SU-DHL-6 (cell line): Measurements from ENCODE around the gene ADARB2.

Experiments
- H2AFZ ChIP-seq: fragments of 200-600 bp; sonication (generic); 2 replicates; pipeline ENCODE4 v1.6.1; 2014; ENCODE audit warnings: low read depth, mild to moderate bottlenecking, moderate library complexity, mixed read lengths, antibody characterized with exemption, low read length; ENCODE audit not compliant: severe bottlenecking
- H3F3A ChIP-seq: fragments of 200-600 bp; shearing (Covaris generic); 2 replicates; pipeline ENCODE4 v1.6.0; 2016; ENCODE audit warnings: antibody characterized with exemption, mild to moderate bottlenecking; ENCODE audit not compliant: insufficient read depth
- H3K27ac ChIP-seq: fragments of 200-600 bp; sonication (generic); 2 replicates; pipeline ENCODE4 v1.5.1; 2016; ENCODE audit warnings: low read depth, mild to moderate bottlenecking, low read length, moderate library complexity, mixed read lengths
- H3K27me3 ChIP-seq: fragments of 200-600 bp; sonication (generic), shearing (Covaris generic); 2 replicates; pipeline ENCODE4 v1.6.0; 2014; ENCODE audit warnings: mild to moderate bottlenecking, low read length
- H3K36me3 ChIP-seq: fragments of 200-600 bp; sonication (generic); 2 replicates; pipeline ENCODE4 v1.6.1; 2014; ENCODE audit warnings: mild to moderate bottlenecking, low read length, mixed read lengths
- H3K4me2 ChIP-seq: fragments of 300-600, 200-600 bp; shearing (Covaris generic), sonication (generic); 2 replicates; pipeline ENCODE4 v1.6.0; 2014; ENCODE audit warnings: low read length, low read depth, mild to moderate bottlenecking; ENCODE audit not compliant: poor library complexity, severe bottlenecking
- H3K4me3 ChIP-seq: fragments of 200-600 bp; sonication (generic); 2 replicates; pipeline ENCODE4 v1.5.1; 2014; ENCODE audit warnings: antibody characterized with exemption, low read length, mild to moderate bottlenecking, mixed read lengths; ENCODE audit not compliant: insufficient read depth, poor library complexity, severe bottlenecking
- H3K79me2 ChIP-seq: fragments of 200-600 bp; sonication (generic); 2 replicates; pipeline ENCODE4 v1.6.1; 2014; ENCODE audit warnings: mild to moderate bottlenecking, low read length, moderate library complexity; ENCODE audit not compliant: insufficient read depth
- H3K9ac ChIP-seq: fragments of 200-600 bp; sonication (generic); 2 replicates; pipeline ENCODE4 v1.7.0; 2014; ENCODE audit warnings: mild to moderate bottlenecking, low read length
- H3K9me2 ChIP-seq: fragments of 200-600 bp; sonication (generic); replicated peaks from 2 replicates; pipeline ENCODE4 v1.6.1; 2014; ENCODE audit warnings: low read length; ENCODE audit not compliant: insufficient read depth
- H3K9me3 ChIP-seq: fragments of 200-600 bp; sonication (generic); 2 replicates; pipeline ENCODE4 v1.6.1; 2014; ENCODE audit warnings: low read length, mixed read lengths; ENCODE audit not compliant: insufficient read depth
- H4K20me1 ChIP-seq: fragments of 200-600 bp; sonication (generic); 2 replicates; pipeline ENCODE4 v1.6.1; 2014; ENCODE audit warnings: low read depth, mild to moderate bottlenecking, antibody characterized with exemption, low read length, moderate library complexity, mixed read lengths
- CTCF ChIP-seq: fragments of 200-600 bp; sonication (generic); IDR thresholded peaks from one replicate; pipeline ENCODE4 v1.5.1; 2017; ENCODE audit warnings: antibody characterized with exemption, mild to moderate bottlenecking, low read length, moderate library complexity; ENCODE audit not compliant: insufficient read depth, poor library complexity, severe bottlenecking
- EZH2phosphoT487 ChIP-seq: fragments of 200-600 bp; sonication (generic), shearing (Covaris generic); conservative IDR thresholded peaks from 2 replicates; pipeline ENCODE4 v1.6.1; 2018; ENCODE audit warnings: mild to moderate bottlenecking, antibody characterized with exemption, low read length, moderate library complexity, mixed read lengths

Gene ADARB2

GRCh38 chr10:1542941-1543340 is 194.4 kb downstream of the ADARB2 start:
- Histone ChIP-seq H3K9me2 (no peaks in the 10 kb centered on the region), H3K79me2 (no peaks in the 10 kb centered on the region), H3K4me3 (no peak overlapping the region), H3K36me3 (no peaks in the 10 kb centered on the region), H3K27me3 (no peaks in the 10 kb centered on the region), H3K9ac (no peak overlapping the region), H3K9me3 (no peaks in the 10 kb centered on the region), H4K20me1 (no peaks in the 10 kb centered on the region), H3F3A (no peaks in the 10 kb centered on the region), H3K4me2 (no peak overlapping the region), H3K27ac (no peak overlapping the region), H2AFZ (no peak overlapping the region)
- no peak for TF ChIP-seq CTCF
- no peak for TF ChIP-seq EZH2phosphoT487

GRCh38 chr10:1540144-1540543 is 197.2 kb downstream of the ADARB2 start:
- H3K9ac ChIP-seq, result no peak overlapping the region
- H3F3A ChIP-seq, result no peaks in the 10 kb centered on the region
- H3K4me2 ChIP-seq, result no peak overlapping the region
- H3K27me3 ChIP-seq, result no peaks in the 10 kb centered on the region
- H3K36me3 ChIP-seq, result no peaks in the 10 kb centered on the region
- H3K9me2 ChIP-seq, result no peaks in the 10 kb centered on the region
- no peaks in the 10 kb centered on the region for H4K20me1 ChIP-seq
- H3K27ac ChIP-seq, result no peak overlapping the region
- no peaks in the 10 kb centered on the region for H3K79me2 ChIP-seq
- TF ChIP-seq CTCF (no peak), EZH2phosphoT487 (no peak)
- H2AFZ ChIP-seq, result no peak overlapping the region
- H3K9me3 ChIP-seq, result no peaks in the 10 kb centered on the region
- H3K4me3 ChIP-seq, result no peak overlapping the region

- H3K9me3 ChIP-seq, result no peaks in the 10 kb centered on the region
- H3K79me2 ChIP-seq, result no peaks in the 10 kb centered on the region
- H3K4me2 ChIP-seq, result no peak overlapping the region
- H3K36me3 ChIP-seq, result no peaks in the 10 kb centered on the region
- no peak overlapping the region for H3K27ac ChIP-seq
- H4K20me1 ChIP-seq, result no peaks in the 10 kb centered on the region
- no peaks in the 10 kb centered on the region for H3K9me2 ChIP-seq
- H2AFZ ChIP-seq, result no peak overlapping the region
- no peaks in the 10 kb centered on the region for H3K27me3 ChIP-seq
- no peak overlapping the region for H3K4me3 ChIP-seq
- no peak overlapping the region for H3K9ac ChIP-seq
- TF ChIP-seq CTCF (no peak), EZH2phosphoT487 (no peak)
- H3F3A ChIP-seq, result no peaks in the 10 kb centered on the region
These were observed 198.1 kb downstream of the ADARB2 start for GRCh38 chr10:1539216-1539615.
